ENCODE measurements around the gene MMAA. TPM values are rescaled to one million over a fixed set of nuclear protein-coding genes. Genes with fewer than 3 reads are reported as not detected.
"Not testable (repeated sequence)": the region's sequence is repeated elsewhere in the genome, so short reads cannot be mapped to it uniquely, and the experiment has no call there.

MMAA gene
- 4.3 and 5.0 TPM in 2 replicates for total RNA-seq

- H3K36me3 ChIP-seq (ENCODE audit: insufficient read depth, low read length), result no peaks in the 10 kb centered on the region
- no peaks in the 10 kb centered on the region for H3K9me3 ChIP-seq (ENCODE audit: low read depth, low read length)
- peaks cover 18% of the 10 kb centered on the region for H3K4me1 ChIP-seq (ENCODE audit: insufficient read depth, low read length)
- TF ChIP-seq, protein P1, sequence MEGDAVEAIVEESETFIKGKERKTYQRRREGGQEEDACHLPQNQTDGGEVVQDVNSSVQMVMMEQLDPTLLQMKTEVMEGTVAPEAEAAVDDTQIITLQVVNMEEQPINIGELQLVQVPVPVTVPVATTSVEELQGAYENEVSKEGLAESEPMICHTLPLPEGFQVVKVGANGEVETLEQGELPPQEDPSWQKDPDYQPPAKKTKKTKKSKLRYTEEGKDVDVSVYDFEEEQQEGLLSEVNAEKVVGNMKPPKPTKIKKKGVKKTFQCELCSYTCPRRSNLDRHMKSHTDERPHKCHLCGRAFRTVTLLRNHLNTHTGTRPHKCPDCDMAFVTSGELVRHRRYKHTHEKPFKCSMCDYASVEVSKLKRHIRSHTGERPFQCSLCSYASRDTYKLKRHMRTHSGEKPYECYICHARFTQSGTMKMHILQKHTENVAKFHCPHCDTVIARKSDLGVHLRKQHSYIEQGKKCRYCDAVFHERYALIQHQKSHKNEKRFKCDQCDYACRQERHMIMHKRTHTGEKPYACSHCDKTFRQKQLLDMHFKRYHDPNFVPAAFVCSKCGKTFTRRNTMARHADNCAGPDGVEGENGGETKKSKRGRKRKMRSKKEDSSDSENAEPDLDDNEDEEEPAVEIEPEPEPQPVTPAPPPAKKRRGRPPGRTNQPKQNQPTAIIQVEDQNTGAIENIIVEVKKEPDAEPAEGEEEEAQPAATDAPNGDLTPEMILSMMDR (IDR thresholded peaks at IDR 0.05; ENCODE audit: extremely low read depth, low read depth, low read length), result peak; percentile 55
- H3K27me3 ChIP-seq (ENCODE audit: insufficient read depth, low read length), result no peaks in the 10 kb centered on the region
- H3K79me2 ChIP-seq (ENCODE audit: insufficient read depth, low read length), result peaks cover 25% of the 10 kb centered on the region
- peak within 1 kb of the TSS; percentile 99 for H3K27ac ChIP-seq (ENCODE audit: low read depth, low read length)
- H3K4me2 ChIP-seq (ENCODE audit: insufficient read depth, low read length), result peak within 1 kb of the TSS; percentile 94
- H4K20me1 ChIP-seq (ENCODE audit: insufficient read depth, low read length), result no peaks in the 10 kb centered on the region
- DNase-seq (ENCODE audit: insufficient read length, low spot score, missing footprints), result peak; percentile 97
- H2AFZ ChIP-seq (ENCODE audit: low read length), result peak within 1 kb of the TSS; percentile 95
- peak within 1 kb of the TSS; percentile 95 for H3K4me3 ChIP-seq (ENCODE audit: insufficient read depth, low read length)
Observed at GRCh38 chr4:145618932-145619638, at the start of gene MMAA. MMAA (plus strand) TSS chr4:145619385; CDS start chr4:145639140, 19,755 bp downstream.

- H3K27me3 ChIP-seq (ENCODE audit: insufficient read depth, low read length); H3K9me3 ChIP-seq (ENCODE audit: low read depth, low read length); H3K79me2 ChIP-seq (ENCODE audit: insufficient read depth, low read length); H3K4me2 ChIP-seq (ENCODE audit: insufficient read depth, low read length); H3K4me1 ChIP-seq (ENCODE audit: insufficient read depth, low read length); H3K4me3 ChIP-seq (ENCODE audit: insufficient read depth, low read length); DNase-seq (ENCODE audit: insufficient read length, low spot score, missing footprints); H4K20me1 ChIP-seq (ENCODE audit: insufficient read depth, low read length); H3K27ac ChIP-seq (ENCODE audit: low read depth, low read length); H3K36me3 ChIP-seq (ENCODE audit: insufficient read depth, low read length); H2AFZ ChIP-seq (ENCODE audit: low read length): not testable (repeated sequence)
Observed at GRCh38 chr4:145574546-145574945, 44.6 kb upstream of the MMAA start.

- TF ChIP-seq, protein P1 (IDR thresholded peaks at IDR 0.05; ENCODE audit: extremely low read depth, low read depth, low read length), result no peak
- DNase-seq (ENCODE audit: insufficient read length, low spot score, missing footprints), result no peak
- Histone ChIP-seq H3K9me3 (ENCODE audit: low read depth, low read length) (no peaks in the 10 kb centered on the region), H4K20me1 (ENCODE audit: insufficient read depth, low read length) (no peaks in the 10 kb centered on the region), H3K27ac (ENCODE audit: low read depth, low read length) (no peak overlapping the region), H2AFZ (ENCODE audit: low read length) (no peak overlapping the region), H3K36me3 (ENCODE audit: insufficient read depth, low read length) (no peaks in the 10 kb centered on the region), H3K4me1 (ENCODE audit: insufficient read depth, low read length) (peaks cover 6% of the 10 kb centered on the region), H3K4me2 (ENCODE audit: insufficient read depth, low read length) (no peak overlapping the region), H3K79me2 (ENCODE audit: insufficient read depth, low read length) (no peaks in the 10 kb centered on the region), H3K27me3 (ENCODE audit: insufficient read depth, low read length) (no peaks in the 10 kb centered on the region), H3K4me3 (ENCODE audit: insufficient read depth, low read length) (no peak overlapping the region)
Observed at GRCh38 chr4:145580906-145581305, 38.3 kb upstream of the MMAA start.

DNA sequence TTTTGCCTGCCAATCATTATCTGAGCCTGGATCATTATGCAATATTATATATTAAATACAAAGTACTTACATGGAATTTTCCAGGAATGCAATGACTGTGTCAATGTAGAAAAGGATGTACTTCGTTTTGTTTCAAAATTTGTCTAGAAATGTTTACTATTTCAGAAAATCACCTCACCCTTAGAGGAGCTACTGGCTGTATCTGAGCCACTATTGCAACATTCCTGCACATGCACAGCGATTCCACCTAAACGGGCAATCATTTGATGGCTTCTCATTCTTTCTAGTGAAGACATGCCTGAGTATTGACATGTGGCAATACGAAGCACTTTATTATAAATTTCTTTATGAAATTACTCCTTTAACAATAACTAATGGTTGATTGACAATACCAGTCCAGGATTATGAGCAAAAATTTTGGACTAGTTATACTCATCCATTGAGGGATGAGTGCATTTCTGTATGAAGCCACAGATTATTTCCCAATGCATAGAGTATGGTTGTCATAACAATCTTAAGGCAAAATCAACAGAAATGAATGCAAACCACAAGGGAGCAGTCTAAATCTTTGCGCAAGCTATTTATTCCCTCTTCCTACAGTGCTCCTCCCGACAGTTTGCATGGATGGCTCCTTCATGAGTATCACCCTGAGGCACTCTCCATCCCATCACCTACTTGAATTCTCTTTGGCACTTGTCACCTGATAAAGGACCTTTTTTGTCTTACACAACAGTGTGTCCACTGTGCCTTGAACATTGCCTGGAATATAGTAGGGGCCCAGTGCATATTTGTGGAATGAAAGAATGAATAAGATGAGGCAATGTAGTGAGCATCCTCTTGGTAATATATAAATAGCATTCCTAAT lies 35.8 kb upstream of the MMAA start:
- TF ChIP-seq, protein P1 (IDR thresholded peaks at IDR 0.05; ENCODE audit: extremely low read depth, low read depth, low read length), result no peak
- Histone ChIP-seq H3K4me1 (ENCODE audit: insufficient read depth, low read length) (peaks cover 6% of the 10 kb centered on the region), H4K20me1 (ENCODE audit: insufficient read depth, low read length) (no peaks in the 10 kb centered on the region), H2AFZ (ENCODE audit: low read length) (no peak overlapping the region), H3K4me3 (ENCODE audit: insufficient read depth, low read length) (no peak overlapping the region), H3K79me2 (ENCODE audit: insufficient read depth, low read length) (no peaks in the 10 kb centered on the region), H3K4me2 (ENCODE audit: insufficient read depth, low read length) (no peak overlapping the region), H3K27ac (ENCODE audit: low read depth, low read length) (no peak overlapping the region), H3K9me3 (ENCODE audit: low read depth, low read length) (no peaks in the 10 kb centered on the region), H3K36me3 (ENCODE audit: insufficient read depth, low read length) (no peaks in the 10 kb centered on the region), H3K27me3 (ENCODE audit: insufficient read depth, low read length) (peaks cover 5% of the 10 kb centered on the region)
- no peak for DNase-seq (ENCODE audit: insufficient read length, low spot score, missing footprints)

All from osteoblast (primary cell).